HL-60 (cell line): ENCODE data around the gene B3GNT9.

ENCODE experiments used
- DNase-seq, 2 experiments: peaks; one replicate each; pipeline ENCODE4 v3.0.0-alpha.2; 2010 to 2020; ENCODE audit warnings: low read depth in 1 of 2, low spot score in 1 of 2
- H3K27ac ChIP-seq: fragments of 250-450 bp; sonication (Bioruptor Pico); replicated peaks from 2 replicates; pipeline ENCODE4 v1.5.1; 2020; ENCODE audit warnings: mild to moderate bottlenecking, moderate library complexity
- H3K27me3 ChIP-seq: fragments of 250-450 bp; sonication (Bioruptor Pico); 2 replicates; pipeline ENCODE4 v1.5.1; 2021; ENCODE audit warnings: mild to moderate bottlenecking, moderate library complexity; ENCODE audit not compliant: insufficient read depth, poor library complexity, severe bottlenecking
- H3K4me3 ChIP-seq: replicated peaks from 2 replicates; pipeline ENCODE4 v1.5.1; 2011; ENCODE audit warnings: mild to moderate bottlenecking, control low read depth, low read length; ENCODE audit not compliant: insufficient read depth
- GABPA ChIP-seq: IDR thresholded peaks from 2 replicates; pipeline ENCODE4 v1.6.1; 2012; ENCODE audit warnings: low read depth
- POLR2AphosphoS5 ChIP-seq: IDR thresholded peaks from 2 replicates; pipeline ENCODE4 v1.6.1; 2012; ENCODE audit warnings: low read depth
- REST ChIP-seq: IDR thresholded peaks from 2 replicates; pipeline ENCODE4 v1.6.1; 2012; ENCODE audit warnings: low read depth; ENCODE audit not compliant: insufficient replicate concordance
- SPI1 ChIP-seq: IDR thresholded peaks from 2 replicates; pipeline ENCODE4 v1.6.1; 2012; ENCODE audit warnings: low read depth, mild to moderate bottlenecking, borderline replicate concordance
- TF ChIP-seq, protein P1 (sequence below): IDR thresholded peaks from one replicate; pipeline ENCODE4 v1.5.1; 2011; ENCODE audit warnings: low read length, control low read depth, inconsistent platforms; ENCODE audit not compliant: insufficient read depth

Gene B3GNT9

DNA sequence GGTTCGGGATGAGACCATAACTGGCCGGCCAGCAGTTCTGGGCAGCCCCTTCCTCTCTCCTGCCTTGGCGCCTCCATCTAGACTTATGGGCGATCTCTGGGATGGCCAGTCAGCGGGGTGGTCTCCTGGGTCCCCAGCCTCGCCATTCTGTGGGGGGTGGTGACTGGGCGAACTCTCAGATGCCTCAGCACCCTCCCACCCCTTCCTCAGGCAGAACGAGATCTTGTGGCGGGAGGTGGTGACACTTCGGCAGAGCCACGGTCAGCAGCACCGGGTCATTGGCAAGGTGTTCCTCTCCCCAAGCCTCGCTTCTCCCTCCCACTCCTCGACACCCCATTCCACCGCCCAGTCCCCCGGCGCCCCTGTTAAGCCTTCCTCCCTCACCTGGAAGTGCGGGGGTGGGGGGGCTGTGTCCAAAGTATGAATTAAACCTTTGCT is 15.3 kb upstream of the B3GNT9 start:
- peaks cover 66% of the 10 kb centered on the region for H3K27me3 ChIP-seq
- TF ChIP-seq REST (no peak), GABPA (no peak), SPI1 (no peak), POLR2AphosphoS5 (no peak)
- TF ChIP-seq, protein P1, sequence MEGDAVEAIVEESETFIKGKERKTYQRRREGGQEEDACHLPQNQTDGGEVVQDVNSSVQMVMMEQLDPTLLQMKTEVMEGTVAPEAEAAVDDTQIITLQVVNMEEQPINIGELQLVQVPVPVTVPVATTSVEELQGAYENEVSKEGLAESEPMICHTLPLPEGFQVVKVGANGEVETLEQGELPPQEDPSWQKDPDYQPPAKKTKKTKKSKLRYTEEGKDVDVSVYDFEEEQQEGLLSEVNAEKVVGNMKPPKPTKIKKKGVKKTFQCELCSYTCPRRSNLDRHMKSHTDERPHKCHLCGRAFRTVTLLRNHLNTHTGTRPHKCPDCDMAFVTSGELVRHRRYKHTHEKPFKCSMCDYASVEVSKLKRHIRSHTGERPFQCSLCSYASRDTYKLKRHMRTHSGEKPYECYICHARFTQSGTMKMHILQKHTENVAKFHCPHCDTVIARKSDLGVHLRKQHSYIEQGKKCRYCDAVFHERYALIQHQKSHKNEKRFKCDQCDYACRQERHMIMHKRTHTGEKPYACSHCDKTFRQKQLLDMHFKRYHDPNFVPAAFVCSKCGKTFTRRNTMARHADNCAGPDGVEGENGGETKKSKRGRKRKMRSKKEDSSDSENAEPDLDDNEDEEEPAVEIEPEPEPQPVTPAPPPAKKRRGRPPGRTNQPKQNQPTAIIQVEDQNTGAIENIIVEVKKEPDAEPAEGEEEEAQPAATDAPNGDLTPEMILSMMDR = no peak
- H3K4me3 ChIP-seq = no peak overlapping the region
- no peak overlapping the region for H3K27ac ChIP-seq
- no peak for DNase-seq

DNA sequence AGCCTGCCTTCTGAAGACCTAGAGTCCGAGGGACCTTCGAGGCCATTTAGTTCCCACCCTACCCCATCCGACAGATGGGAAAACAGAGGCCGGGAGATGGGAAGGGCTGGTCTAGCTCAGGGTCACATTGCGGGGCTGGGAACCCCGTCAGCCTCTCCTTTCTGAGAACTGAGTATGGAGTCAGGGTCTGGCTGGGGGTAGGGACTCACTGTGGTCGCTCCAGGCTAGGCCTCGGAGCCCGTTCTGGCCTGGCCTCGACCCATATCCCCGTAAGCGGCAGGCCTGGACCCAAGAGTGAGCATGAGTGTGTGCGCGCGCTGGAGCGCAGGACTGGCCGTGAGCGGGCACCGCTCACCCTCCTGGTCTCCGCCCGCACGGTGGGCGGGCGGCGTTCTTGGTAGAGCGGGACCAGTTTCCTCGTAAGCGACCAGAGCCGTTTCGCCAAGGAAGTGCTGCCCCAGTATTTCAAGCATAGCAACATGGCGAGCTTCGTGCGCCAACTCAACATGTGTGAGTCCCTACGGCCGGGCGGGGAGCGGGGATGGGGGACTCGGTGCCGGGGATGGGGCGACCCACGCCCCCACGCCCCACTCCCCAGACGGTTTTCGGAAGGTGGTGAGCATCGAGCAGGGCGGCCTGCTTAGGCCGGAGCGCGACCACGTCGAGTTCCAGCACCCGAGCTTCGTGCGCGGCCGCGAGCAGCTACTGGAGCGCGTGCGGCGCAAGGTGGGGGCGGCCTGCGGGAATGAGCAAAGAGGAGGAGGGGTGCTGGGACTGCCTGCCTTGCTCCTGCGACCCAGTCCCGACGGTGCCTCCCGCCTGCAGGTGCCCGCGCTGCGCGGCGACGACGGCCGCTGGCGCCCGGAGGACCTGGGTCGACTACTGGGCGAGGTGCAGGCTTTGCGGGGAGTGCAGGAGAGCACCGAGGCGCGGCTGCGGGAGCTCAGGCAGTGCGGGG is 14.6 kb upstream of the B3GNT9 start:
- Histone ChIP-seq H3K27ac (no peak overlapping the region), H3K4me3 (no peak overlapping the region), H3K27me3 (peaks cover 60% of the 10 kb centered on the region)
- DNase-seq = no peak
- TF ChIP-seq GABPA (no peak), SPI1 (no peak), POLR2AphosphoS5 (no peak), REST (no peak)
- TF ChIP-seq, protein P1 = no peak

DNA sequence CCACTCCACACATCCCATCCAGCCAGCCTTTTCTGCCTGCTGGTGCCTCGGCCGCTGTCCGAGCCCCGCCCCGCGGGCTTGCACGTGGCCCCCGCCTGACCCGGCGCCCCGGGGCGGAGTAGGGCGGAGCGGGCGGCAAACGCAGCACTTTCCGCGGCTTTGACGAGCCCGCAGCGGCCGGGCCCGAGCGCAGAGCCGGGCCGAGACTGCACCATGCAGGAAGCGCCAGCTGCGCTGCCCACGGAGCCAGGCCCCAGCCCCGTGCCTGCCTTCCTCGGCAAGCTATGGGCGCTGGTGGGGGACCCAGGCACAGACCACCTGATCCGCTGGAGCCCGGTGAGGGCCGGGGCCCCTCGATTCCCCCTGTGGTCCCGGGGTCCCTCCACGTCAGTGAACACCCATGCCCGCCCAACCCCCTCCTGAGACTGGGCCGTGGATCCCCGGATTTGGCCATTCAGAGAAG is 13.8 kb upstream of the B3GNT9 start, which contains the start of gene HSF4:
Gene HSF4, plus strand, starts transcription at position 147 of the 463 bp plus-strand sequence. Its CDS starts 67 bp downstream, at position 214.
- Histone ChIP-seq H3K27me3 (peaks cover 55% of the 10 kb centered on the region), H3K4me3 (peak within 1 kb of the TSS; percentile 32), H3K27ac (no peak within 1 kb of the TSS)
- TF ChIP-seq REST = no peak
- TF ChIP-seq SPI1 = no peak
- no peak for TF ChIP-seq POLR2AphosphoS5
- TF ChIP-seq, protein P1 = no peak
- no peak for TF ChIP-seq GABPA
- no peak for DNase-seq
